PC-9 (cell line): ENCODE results near the gene B3GNT5.

Experiments used
- EZH2 ChIP-seq: fragments of 200-600 bp; sonication (generic); IDR thresholded peaks from 2 replicates; pipeline ENCODE4 v1.8.0; 2017; ENCODE audit warnings: antibody characterized with exemption, low read depth
- TF ChIP-seq, protein P1 (sequence below): fragments of 200-600 bp; sonication (generic); conservative IDR thresholded peaks from 2 replicates; pipeline ENCODE4 v1.6.1; 2017; ENCODE audit warnings: mixed run types, antibody characterized with exemption, mild to moderate bottlenecking, moderate library complexity

GRCh38 chr3:183252973-183253527 is at the start of gene B3GNT5:
- TF ChIP-seq, protein P1, sequence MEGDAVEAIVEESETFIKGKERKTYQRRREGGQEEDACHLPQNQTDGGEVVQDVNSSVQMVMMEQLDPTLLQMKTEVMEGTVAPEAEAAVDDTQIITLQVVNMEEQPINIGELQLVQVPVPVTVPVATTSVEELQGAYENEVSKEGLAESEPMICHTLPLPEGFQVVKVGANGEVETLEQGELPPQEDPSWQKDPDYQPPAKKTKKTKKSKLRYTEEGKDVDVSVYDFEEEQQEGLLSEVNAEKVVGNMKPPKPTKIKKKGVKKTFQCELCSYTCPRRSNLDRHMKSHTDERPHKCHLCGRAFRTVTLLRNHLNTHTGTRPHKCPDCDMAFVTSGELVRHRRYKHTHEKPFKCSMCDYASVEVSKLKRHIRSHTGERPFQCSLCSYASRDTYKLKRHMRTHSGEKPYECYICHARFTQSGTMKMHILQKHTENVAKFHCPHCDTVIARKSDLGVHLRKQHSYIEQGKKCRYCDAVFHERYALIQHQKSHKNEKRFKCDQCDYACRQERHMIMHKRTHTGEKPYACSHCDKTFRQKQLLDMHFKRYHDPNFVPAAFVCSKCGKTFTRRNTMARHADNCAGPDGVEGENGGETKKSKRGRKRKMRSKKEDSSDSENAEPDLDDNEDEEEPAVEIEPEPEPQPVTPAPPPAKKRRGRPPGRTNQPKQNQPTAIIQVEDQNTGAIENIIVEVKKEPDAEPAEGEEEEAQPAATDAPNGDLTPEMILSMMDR = no peak
- TF ChIP-seq EZH2 = no peak
